Prostate gland (tissue), 2 donors: ENCODE results near the gene GRK4. TPM values are rescaled to one million over a fixed set of nuclear protein-coding genes. Genes with fewer than 3 reads are reported as not detected.

Experiments
- DNase-seq: peaks from one replicate; pipeline ENCODE4 v3.0.0-alpha.2; 2019; ENCODE audit warnings: low spot score
- H3K27ac ChIP-seq, 2 donors: fragments of 200-600 bp; sonication (generic); 2 replicates each; pipeline ENCODE4 v1.5.1; 2017 to 2019
- H3K27me3 ChIP-seq: fragments of 200-600 bp; sonication (generic); replicated peaks from 2 replicates; pipeline ENCODE4 v1.5.1; 2019; ENCODE audit not compliant: insufficient read depth
- H3K36me3 ChIP-seq, 2 donors: fragments of 200-600 bp; sonication (generic); 1 replicate in 1 of 2; 2 replicates in 1 of 2; pipeline versions ENCODE4 v1.5.1 to v1.8.1; 2017 to 2019
- H3K4me1 ChIP-seq: fragments of 200-600 bp; sonication (generic); replicated peaks from 2 replicates; pipeline ENCODE4 v1.5.1; 2019
- H3K4me3 ChIP-seq, 2 donors: fragments of 200-600 bp; sonication (generic); 2 replicates each; pipeline ENCODE4 v1.5.1; 2017 to 2019
- H3K9me3 ChIP-seq: fragments of 200-600 bp; sonication (generic); 2 replicates; pipeline ENCODE4 v1.5.1; 2017
- POLR2A ChIP-seq: fragments of 450-650 bp; IDR thresholded peaks from one replicate; pipeline ENCODE4 v1.6.1; 2016; ENCODE audit warnings: antibody characterized with exemption, mild to moderate bottlenecking
- POLR2AphosphoS5 ChIP-seq: sonication (generic); formaldehyde crosslinking; IDR thresholded peaks from one replicate; pipeline ENCODE4 v1.6.1; 2017; ENCODE audit warnings: antibody characterized with exemption
- WGBS: methylation state at CpG from one replicate; pipeline ENCODE4 v1.1.5; 2018; 5-methylcytosine and 5-hydroxymethylcytosine counted together
- intact Hi-C: fragments of 100-400 bp; cut with DNase I; formaldehyde crosslinking; loops from one replicate; pipeline ENCODE4 v1.14.2; 2022
- total RNA-seq, 2 donors: library from RNA; depleted of rRNA; stranded (reverse); fragments of >200 nt; gene quantifications; one replicate each; pipeline ENCODE4 v1.1.0, GENCODE V29; 2016
- TF ChIP-seq, protein P1 (sequence below), 4 experiments: fragments of 200-600 bp in 2 of 4; fragments of 450-650 bp in 2 of 4; sonication (generic) in 2 of 4; IDR thresholded peaks; 1 replicate in 3 of 4; 2 replicates in 1 of 4; pipeline ENCODE4 v1.5.1; 2016 to 2019; ENCODE audit warnings: antibody characterized with exemption in 4 of 4, mild to moderate bottlenecking in 2 of 4, moderate library complexity in 2 of 4

The GRK4 gene
- total RNA-seq, 2 donors from 2014 or later, result 3.4 to 18.9 TPM

DNA sequence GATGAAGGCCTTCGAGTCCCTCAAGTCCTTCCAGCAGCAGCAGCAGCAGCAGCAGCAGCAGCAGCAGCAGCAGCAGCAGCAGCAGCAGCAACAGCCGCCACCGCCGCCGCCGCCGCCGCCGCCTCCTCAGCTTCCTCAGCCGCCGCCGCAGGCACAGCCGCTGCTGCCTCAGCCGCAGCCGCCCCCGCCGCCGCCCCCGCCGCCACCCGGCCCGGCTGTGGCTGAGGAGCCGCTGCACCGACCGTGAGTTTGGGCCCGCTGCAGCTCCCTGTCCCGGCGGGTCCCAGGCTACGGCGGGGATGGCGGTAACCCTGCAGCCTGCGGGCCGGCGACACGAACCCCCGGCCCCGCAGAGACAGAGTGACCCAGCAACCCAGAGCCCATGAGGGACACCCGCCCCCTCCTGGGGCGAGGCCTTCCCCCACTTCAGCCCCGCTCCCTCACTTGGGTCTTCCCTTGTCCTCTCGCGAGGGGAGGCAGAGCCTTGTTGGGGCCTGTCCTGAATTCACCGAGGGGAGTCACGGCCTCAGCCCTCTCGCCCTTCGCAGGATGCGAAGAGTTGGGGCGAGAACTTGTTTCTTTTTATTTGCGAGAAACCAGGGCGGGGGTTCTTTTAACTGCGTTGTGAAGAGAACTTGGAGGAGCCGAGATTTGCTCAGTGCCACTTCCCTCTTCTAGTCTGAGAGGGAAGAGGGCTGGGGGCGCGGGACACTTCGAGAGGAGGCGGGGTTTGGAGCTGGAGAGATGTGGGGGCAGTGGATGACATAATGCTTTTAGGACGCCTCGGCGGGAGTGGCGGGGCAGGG, 111.7 kb downstream of the GRK4 start:
- intact Hi-C loops, result no loop called here
- Histone ChIP-seq H3K4me1 (no peaks in the 10 kb centered on the region), H3K27ac (peak overlapping the region; percentile 87 to 92), H3K27me3 (no peaks in the 10 kb centered on the region), H3K9me3 (no peaks in the 10 kb centered on the region), H3K4me3 (peak overlapping the region; percentile 59 to 91), H3K36me3 (no peaks in the 10 kb centered on the region)
- peak; percentile 48 for DNase-seq
- WGBS, result under 1% methylated on average over 24 of the region's 60 CpGs
- TF ChIP-seq, protein P1, sequence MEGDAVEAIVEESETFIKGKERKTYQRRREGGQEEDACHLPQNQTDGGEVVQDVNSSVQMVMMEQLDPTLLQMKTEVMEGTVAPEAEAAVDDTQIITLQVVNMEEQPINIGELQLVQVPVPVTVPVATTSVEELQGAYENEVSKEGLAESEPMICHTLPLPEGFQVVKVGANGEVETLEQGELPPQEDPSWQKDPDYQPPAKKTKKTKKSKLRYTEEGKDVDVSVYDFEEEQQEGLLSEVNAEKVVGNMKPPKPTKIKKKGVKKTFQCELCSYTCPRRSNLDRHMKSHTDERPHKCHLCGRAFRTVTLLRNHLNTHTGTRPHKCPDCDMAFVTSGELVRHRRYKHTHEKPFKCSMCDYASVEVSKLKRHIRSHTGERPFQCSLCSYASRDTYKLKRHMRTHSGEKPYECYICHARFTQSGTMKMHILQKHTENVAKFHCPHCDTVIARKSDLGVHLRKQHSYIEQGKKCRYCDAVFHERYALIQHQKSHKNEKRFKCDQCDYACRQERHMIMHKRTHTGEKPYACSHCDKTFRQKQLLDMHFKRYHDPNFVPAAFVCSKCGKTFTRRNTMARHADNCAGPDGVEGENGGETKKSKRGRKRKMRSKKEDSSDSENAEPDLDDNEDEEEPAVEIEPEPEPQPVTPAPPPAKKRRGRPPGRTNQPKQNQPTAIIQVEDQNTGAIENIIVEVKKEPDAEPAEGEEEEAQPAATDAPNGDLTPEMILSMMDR (IDR thresholded peaks at IDR 0.05), result no peak
- TF ChIP-seq POLR2AphosphoS5 (peak; percentile 8), POLR2A (peak; percentile 54)

GRCh38 chr4:3075652-3075981, 112.2 kb downstream of the GRK4 start:
- Histone ChIP-seq H3K4me3 (peak overlapping the region; percentile 59 to 91), H3K27ac (peak overlapping the region; percentile 87 to 92), H3K4me1 (no peaks in the 10 kb centered on the region), H3K36me3 (no peaks in the 10 kb centered on the region), H3K27me3 (no peaks in the 10 kb centered on the region), H3K9me3 (no peaks in the 10 kb centered on the region)
- intact Hi-C loops, result no loop called here
- DNase-seq, result no peak
- TF ChIP-seq POLR2AphosphoS5 (no peak), POLR2A (no peak)
- TF ChIP-seq, protein P1 (IDR thresholded peaks at IDR 0.05), result no peak
- 1% methylated on average over 8 of the region's 8 CpGs for WGBS

DNA sequence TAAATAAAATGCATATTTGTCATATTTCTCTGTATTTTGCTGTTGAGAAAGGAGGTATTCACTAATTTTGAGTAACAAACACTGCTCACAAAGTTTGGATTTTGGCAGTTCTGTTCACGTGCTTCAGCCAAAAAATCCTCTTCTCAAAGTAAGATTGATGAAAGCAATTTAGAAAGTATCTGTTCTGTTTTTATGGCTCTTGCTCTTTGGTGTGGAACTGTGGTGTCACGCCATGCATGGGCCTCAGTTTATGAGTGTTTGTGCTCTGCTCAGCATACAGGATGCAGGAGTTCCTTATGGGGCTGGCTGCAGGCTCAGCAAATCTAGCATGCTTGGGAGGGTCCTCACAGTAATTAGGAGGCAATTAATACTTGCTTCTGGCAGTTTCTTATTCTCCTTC, 114.4 kb downstream of the GRK4 start:
- whole genome bisulfite sequencing, result 60% methylated on average over 2 of the region's 2 CpGs
- TF ChIP-seq, protein P1 (IDR thresholded peaks at IDR 0.05), result no peak
- TF ChIP-seq POLR2AphosphoS5 (peak; percentile 10), POLR2A (no peak)
- Histone ChIP-seq H3K27ac (no peak overlapping the region), H3K36me3 (no peaks in the 10 kb centered on the region), H3K9me3 (no peaks in the 10 kb centered on the region), H3K4me1 (no peaks in the 10 kb centered on the region), H3K27me3 (no peaks in the 10 kb centered on the region), H3K4me3 (no peak overlapping the region)
- no peak for DNase-seq
- intact Hi-C loops, result no loop called here

DNA sequence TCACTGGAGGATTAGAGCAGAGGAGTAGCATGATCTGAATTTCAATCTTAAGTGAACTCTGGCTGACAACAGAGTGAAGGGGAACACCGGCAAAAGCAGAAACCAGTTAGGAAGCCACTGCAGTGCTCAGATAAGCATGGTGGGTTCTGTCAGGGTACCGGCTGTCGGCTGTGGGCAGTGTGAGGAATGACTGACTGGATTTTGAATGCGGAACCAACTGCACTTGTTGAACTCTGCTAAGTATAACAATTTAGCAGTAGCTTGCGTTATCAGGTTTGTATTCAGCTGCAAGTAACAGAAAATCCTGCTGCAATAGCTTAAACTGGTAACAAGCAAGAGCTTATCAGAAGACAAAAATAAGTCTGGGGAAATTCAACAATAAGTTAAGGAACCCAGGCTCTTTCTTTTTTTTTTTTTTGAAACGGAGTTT, 116.3 kb downstream of the GRK4 start:
- 87% methylated on average over 6 of the region's 6 CpGs for WGBS
- TF ChIP-seq, protein P1 (IDR thresholded peaks at IDR 0.05), result no peak
- TF ChIP-seq POLR2AphosphoS5 (no peak), POLR2A (no peak)
- intact Hi-C loops, result no loop called here
- H3K36me3 ChIP-seq, result no peaks in the 10 kb centered on the region
- no peaks in the 10 kb centered on the region for H3K27me3 ChIP-seq
- no peaks in the 10 kb centered on the region for H3K4me1 ChIP-seq
- no peak overlapping the region for H3K4me3 ChIP-seq
- DNase-seq, result no peak
- H3K9me3 ChIP-seq, result no peaks in the 10 kb centered on the region
- H3K27ac ChIP-seq, result no peak overlapping the region

- DNase-seq, result no peak
Measured at GRCh38 chr4:3082925-3083515, 119.6 kb downstream of the GRK4 start.

More at GRCh38 chr4:3082925-3083515, 119.6 kb downstream of the GRK4 start:
- H3K27ac ChIP-seq, result no peak overlapping the region
- no peaks in the 10 kb centered on the region for H3K27me3 ChIP-seq
- TF ChIP-seq, protein P1 (IDR thresholded peaks at IDR 0.05), result no peak
- TF ChIP-seq POLR2A (no peak), POLR2AphosphoS5 (no peak)
- no peaks in the 10 kb centered on the region for H3K9me3 ChIP-seq
- H3K36me3 ChIP-seq, result no peaks in the 10 kb centered on the region
- intact Hi-C loops, result no loop called here
- WGBS, result 79% methylated on average over 6 of the region's 6 CpGs
- H3K4me1 ChIP-seq, result no peaks in the 10 kb centered on the region
- no peak overlapping the region for H3K4me3 ChIP-seq
